ENCODE data around the gene PTPRE.

The PTPRE gene

GRCh38 chr10:127872871-127873600 is 33.9 kb upstream of the PTPRE start:
- Histone ChIP-seq H3K4me3 (ENCODE audit: low read length in 2 of 2) (no peak overlapping the region), H3K36me3 (ENCODE audit: control insufficient read depth in 2 of 2, insufficient read depth in 2 of 2, low read length in 2 of 2) (peaks cover 3 to 10% of the 10 kb centered on the region in 2 donors), H3K9ac (ENCODE audit: low read depth in 1 of 2, low read length in 2 of 2) (no peak overlapping the region), H3K27ac (ENCODE audit: low read depth in 2 of 2, low read length in 2 of 2) (no peak overlapping the region), H3K9me3 (ENCODE audit: control insufficient read depth in 2 of 2, low read length in 2 of 2) (no peaks in the 10 kb centered on the region), H3K27me3 (ENCODE audit: control insufficient read depth in 2 of 2, insufficient read depth in 2 of 2, low read length in 2 of 2) (no peaks in the 10 kb centered on the region), H3K4me1 (ENCODE audit: control insufficient read depth in 2 of 2, insufficient read depth in 2 of 2, low read length in 2 of 2) (peaks cover 22 to 24% of the 10 kb centered on the region in 2 donors)

GRCh38 chr10:127873901-127874470 is 32.9 kb upstream of the PTPRE start:
- H3K4me3 ChIP-seq (ENCODE audit: low read length in 2 of 2), result no peak overlapping the region
- H3K27me3 ChIP-seq (ENCODE audit: control insufficient read depth in 2 of 2, insufficient read depth in 2 of 2, low read length in 2 of 2), result no peaks in the 10 kb centered on the region
- no peaks in the 10 kb centered on the region for H3K9me3 ChIP-seq (ENCODE audit: control insufficient read depth in 2 of 2, low read length in 2 of 2)
- peaks cover 8 to 13% of the 10 kb centered on the region in 2 donors for H3K36me3 ChIP-seq (ENCODE audit: control insufficient read depth in 2 of 2, insufficient read depth in 2 of 2, low read length in 2 of 2)
- no peak overlapping the region for H3K9ac ChIP-seq (ENCODE audit: low read depth in 1 of 2, low read length in 2 of 2)
- no peak overlapping the region for H3K27ac ChIP-seq (ENCODE audit: low read depth in 2 of 2, low read length in 2 of 2)
- peaks cover 22 to 24% of the 10 kb centered on the region in 2 donors for H3K4me1 ChIP-seq (ENCODE audit: control insufficient read depth in 2 of 2, insufficient read depth in 2 of 2, low read length in 2 of 2)

- no peaks in the 10 kb centered on the region for H3K27me3 ChIP-seq (ENCODE audit: control insufficient read depth in 2 of 2, insufficient read depth in 2 of 2, low read length in 2 of 2)
- no peak overlapping the region for H3K9ac ChIP-seq (ENCODE audit: low read depth in 1 of 2, low read length in 2 of 2)
- no peaks in the 10 kb centered on the region for H3K9me3 ChIP-seq (ENCODE audit: control insufficient read depth in 2 of 2, low read length in 2 of 2)
- H3K4me1 ChIP-seq (ENCODE audit: control insufficient read depth in 2 of 2, insufficient read depth in 2 of 2, low read length in 2 of 2), result peaks cover 24 to 26% of the 10 kb centered on the region in 2 donors
- no peak overlapping the region for H3K27ac ChIP-seq (ENCODE audit: low read depth in 2 of 2, low read length in 2 of 2)
- H3K4me3 ChIP-seq (ENCODE audit: low read length in 2 of 2), result no peak overlapping the region
- H3K36me3 ChIP-seq (ENCODE audit: control insufficient read depth in 2 of 2, insufficient read depth in 2 of 2, low read length in 2 of 2), result peaks cover 8 to 16% of the 10 kb centered on the region in 2 donors
These were observed 32.0 kb upstream of the PTPRE start for GRCh38 chr10:127874671-127875448.

GRCh38 chr10:127875449-127875765 is 31.5 kb upstream of the PTPRE start:
- no peak overlapping the region for H3K27ac ChIP-seq (ENCODE audit: low read depth in 2 of 2, low read length in 2 of 2)

GRCh38 chr10:127875916-127876315 is 31.0 kb upstream of the PTPRE start:
- H3K27me3 ChIP-seq (ENCODE audit: control insufficient read depth in 2 of 2, insufficient read depth in 2 of 2, low read length in 2 of 2), result no peaks in the 10 kb centered on the region

More at GRCh38 chr10:127875449-127875765, 31.5 kb upstream of the PTPRE start:
- Histone ChIP-seq H3K4me1 (ENCODE audit: control insufficient read depth in 2 of 2, insufficient read depth in 2 of 2, low read length in 2 of 2) (peaks cover 28 to 31% of the 10 kb centered on the region in 2 donors), H3K27me3 (ENCODE audit: control insufficient read depth in 2 of 2, insufficient read depth in 2 of 2, low read length in 2 of 2) (no peaks in the 10 kb centered on the region), H3K9ac (ENCODE audit: low read depth in 1 of 2, low read length in 2 of 2) (no peak overlapping the region), H3K36me3 (ENCODE audit: control insufficient read depth in 2 of 2, insufficient read depth in 2 of 2, low read length in 2 of 2) (peaks cover 8 to 18% of the 10 kb centered on the region in 2 donors), H3K9me3 (ENCODE audit: control insufficient read depth in 2 of 2, low read length in 2 of 2) (no peaks in the 10 kb centered on the region), H3K4me3 (ENCODE audit: low read length in 2 of 2) (no peak overlapping the region)

GRCh38 chr10:127877116-127877515 is 29.8 kb upstream of the PTPRE start:
- Histone ChIP-seq H3K4me1 (ENCODE audit: control insufficient read depth in 2 of 2, insufficient read depth in 2 of 2, low read length in 2 of 2) (peaks cover 36 to 42% of the 10 kb centered on the region in 2 donors), H3K4me3 (ENCODE audit: low read length in 2 of 2) (no peak overlapping the region), H3K27me3 (ENCODE audit: control insufficient read depth in 2 of 2, insufficient read depth in 2 of 2, low read length in 2 of 2) (no peaks in the 10 kb centered on the region), H3K27ac (ENCODE audit: low read depth in 2 of 2, low read length in 2 of 2) (no peak overlapping the region), H3K9ac (ENCODE audit: low read depth in 1 of 2, low read length in 2 of 2) (no peak overlapping the region), H3K9me3 (ENCODE audit: control insufficient read depth in 2 of 2, low read length in 2 of 2) (no peaks in the 10 kb centered on the region), H3K36me3 (ENCODE audit: control insufficient read depth in 2 of 2, insufficient read depth in 2 of 2, low read length in 2 of 2) (peaks cover 10 to 18% of the 10 kb centered on the region in 2 donors)

More at GRCh38 chr10:127875916-127876315, 31.0 kb upstream of the PTPRE start:
- Histone ChIP-seq H3K4me3 (ENCODE audit: low read length in 2 of 2) (no peak overlapping the region), H3K9ac (ENCODE audit: low read depth in 1 of 2, low read length in 2 of 2) (no peak overlapping the region), H3K9me3 (ENCODE audit: control insufficient read depth in 2 of 2, low read length in 2 of 2) (no peaks in the 10 kb centered on the region), H3K27ac (ENCODE audit: low read depth in 2 of 2, low read length in 2 of 2) (no peak overlapping the region), H3K36me3 (ENCODE audit: control insufficient read depth in 2 of 2, insufficient read depth in 2 of 2, low read length in 2 of 2) (peaks cover 8 to 18% of the 10 kb centered on the region in 2 donors), H3K4me1 (ENCODE audit: control insufficient read depth in 2 of 2, insufficient read depth in 2 of 2, low read length in 2 of 2) (peaks cover 33 to 36% of the 10 kb centered on the region in 2 donors)

GRCh38 chr10:127877699-127878098 is 29.2 kb upstream of the PTPRE start:
- Histone ChIP-seq H3K27ac (ENCODE audit: low read depth in 2 of 2, low read length in 2 of 2) (no peak overlapping the region), H3K9ac (ENCODE audit: low read depth in 1 of 2, low read length in 2 of 2) (no peak overlapping the region), H3K4me3 (ENCODE audit: low read length in 2 of 2) (no peak overlapping the region), H3K4me1 (ENCODE audit: control insufficient read depth in 2 of 2, insufficient read depth in 2 of 2, low read length in 2 of 2) (peaks cover 41 to 42% of the 10 kb centered on the region in 2 donors), H3K27me3 (ENCODE audit: control insufficient read depth in 2 of 2, insufficient read depth in 2 of 2, low read length in 2 of 2) (no peaks in the 10 kb centered on the region), H3K36me3 (ENCODE audit: control insufficient read depth in 2 of 2, insufficient read depth in 2 of 2, low read length in 2 of 2) (peaks cover 12 to 18% of the 10 kb centered on the region in 2 donors), H3K9me3 (ENCODE audit: control insufficient read depth in 2 of 2, low read length in 2 of 2) (no peaks in the 10 kb centered on the region)

GRCh38 chr10:127878475-127879055 is 28.3 kb upstream of the PTPRE start:
- peaks cover 44 to 45% of the 10 kb centered on the region in 2 donors for H3K4me1 ChIP-seq (ENCODE audit: control insufficient read depth in 2 of 2, insufficient read depth in 2 of 2, low read length in 2 of 2)
- H3K9ac ChIP-seq (ENCODE audit: low read depth in 1 of 2, low read length in 2 of 2), result no peak overlapping the region
- no peaks in the 10 kb centered on the region for H3K9me3 ChIP-seq (ENCODE audit: control insufficient read depth in 2 of 2, low read length in 2 of 2)
- H3K36me3 ChIP-seq (ENCODE audit: control insufficient read depth in 2 of 2, insufficient read depth in 2 of 2, low read length in 2 of 2), result peaks cover 19 to 23% of the 10 kb centered on the region in 2 donors
- H3K27ac ChIP-seq (ENCODE audit: low read depth in 2 of 2, low read length in 2 of 2), result peak overlapping the region in 1 of 2 donors; percentile 12
- H3K27me3 ChIP-seq (ENCODE audit: control insufficient read depth in 2 of 2, insufficient read depth in 2 of 2, low read length in 2 of 2), result no peaks in the 10 kb centered on the region
- H3K4me3 ChIP-seq (ENCODE audit: low read length in 2 of 2), result no peak overlapping the region

- peaks cover 23 to 27% of the 10 kb centered on the region in 2 donors for H3K36me3 ChIP-seq (ENCODE audit: control insufficient read depth in 2 of 2, insufficient read depth in 2 of 2, low read length in 2 of 2)
- H3K4me3 ChIP-seq (ENCODE audit: low read length in 2 of 2), result no peak overlapping the region
- no peaks in the 10 kb centered on the region for H3K9me3 ChIP-seq (ENCODE audit: control insufficient read depth in 2 of 2, low read length in 2 of 2)
- no peaks in the 10 kb centered on the region for H3K27me3 ChIP-seq (ENCODE audit: control insufficient read depth in 2 of 2, insufficient read depth in 2 of 2, low read length in 2 of 2)
- H3K27ac ChIP-seq (ENCODE audit: low read depth in 2 of 2, low read length in 2 of 2), result peak overlapping the region; percentile 71 to 80
- H3K4me1 ChIP-seq (ENCODE audit: control insufficient read depth in 2 of 2, insufficient read depth in 2 of 2, low read length in 2 of 2), result peaks cover 42 to 56% of the 10 kb centered on the region in 2 donors
- H3K9ac ChIP-seq (ENCODE audit: low read depth in 1 of 2, low read length in 2 of 2), result peak overlapping the region in 1 of 2 donors; percentile 28
These were observed 26.3 kb upstream of the PTPRE start for GRCh38 chr10:127880557-127880956.
